ENCODE measurements around the gene NTMT2.

NTMT2 gene

DNA sequence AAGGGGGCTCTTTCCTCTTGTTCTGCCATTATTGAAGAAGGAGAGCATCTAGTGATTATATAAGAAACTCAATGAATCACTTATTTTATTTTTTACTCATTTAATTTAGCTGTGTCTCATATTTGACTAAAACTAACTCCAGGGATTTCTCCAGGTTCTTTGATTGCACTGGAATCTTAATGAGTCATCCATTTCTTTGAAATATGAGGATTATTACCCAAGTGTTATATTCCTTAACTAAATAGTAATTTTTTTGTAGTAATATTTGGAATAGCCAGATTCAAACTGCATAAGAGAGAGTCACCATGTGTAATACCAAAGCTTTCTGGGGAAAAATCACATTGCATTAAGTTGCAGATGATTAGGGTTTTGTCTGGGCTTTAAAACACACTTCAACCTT lies 59.5 kb downstream of the NTMT2 start:
- DNase-seq, result no peak
- Histone ChIP-seq H3K27ac (no peak overlapping the region), H3K36me3 (no peaks in the 10 kb centered on the region), H3K9me3 (ENCODE audit: severe bottlenecking) (no peaks in the 10 kb centered on the region), H3K27me3 (ENCODE audit: insufficient read depth, low read depth, severe bottlenecking) (no peaks in the 10 kb centered on the region), H3K4me3 (ENCODE audit: low read depth, low read length) (no peak overlapping the region)
- TF ChIP-seq, protein P1, sequence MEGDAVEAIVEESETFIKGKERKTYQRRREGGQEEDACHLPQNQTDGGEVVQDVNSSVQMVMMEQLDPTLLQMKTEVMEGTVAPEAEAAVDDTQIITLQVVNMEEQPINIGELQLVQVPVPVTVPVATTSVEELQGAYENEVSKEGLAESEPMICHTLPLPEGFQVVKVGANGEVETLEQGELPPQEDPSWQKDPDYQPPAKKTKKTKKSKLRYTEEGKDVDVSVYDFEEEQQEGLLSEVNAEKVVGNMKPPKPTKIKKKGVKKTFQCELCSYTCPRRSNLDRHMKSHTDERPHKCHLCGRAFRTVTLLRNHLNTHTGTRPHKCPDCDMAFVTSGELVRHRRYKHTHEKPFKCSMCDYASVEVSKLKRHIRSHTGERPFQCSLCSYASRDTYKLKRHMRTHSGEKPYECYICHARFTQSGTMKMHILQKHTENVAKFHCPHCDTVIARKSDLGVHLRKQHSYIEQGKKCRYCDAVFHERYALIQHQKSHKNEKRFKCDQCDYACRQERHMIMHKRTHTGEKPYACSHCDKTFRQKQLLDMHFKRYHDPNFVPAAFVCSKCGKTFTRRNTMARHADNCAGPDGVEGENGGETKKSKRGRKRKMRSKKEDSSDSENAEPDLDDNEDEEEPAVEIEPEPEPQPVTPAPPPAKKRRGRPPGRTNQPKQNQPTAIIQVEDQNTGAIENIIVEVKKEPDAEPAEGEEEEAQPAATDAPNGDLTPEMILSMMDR (IDR thresholded peaks at IDR 0.05; ENCODE audit: low read depth, low read length), result no peak

DNA sequence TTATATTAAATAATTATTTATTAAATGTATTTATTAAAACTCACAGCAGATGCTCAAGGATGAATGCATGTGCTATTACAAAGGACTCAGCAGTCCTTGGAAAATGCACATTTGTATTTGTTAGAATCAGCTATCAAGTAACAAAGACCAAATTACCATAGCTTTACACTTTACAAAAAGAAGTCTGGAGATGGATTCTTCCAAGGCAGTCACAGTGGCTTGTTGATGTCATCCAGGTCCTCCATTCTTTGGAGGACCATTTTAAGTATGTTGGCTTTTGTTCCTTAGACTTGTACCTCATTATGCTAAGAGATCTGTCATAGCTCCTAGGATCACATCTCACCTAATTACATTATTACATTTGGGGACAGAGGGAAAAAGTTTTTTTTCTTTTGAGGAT lies 63.4 kb downstream of the NTMT2 start:
- TF ChIP-seq, protein P1 (IDR thresholded peaks at IDR 0.05; ENCODE audit: low read depth, low read length), result no peak
- H3K27me3 ChIP-seq (ENCODE audit: insufficient read depth, low read depth, severe bottlenecking), result no peaks in the 10 kb centered on the region
- H3K4me3 ChIP-seq (ENCODE audit: low read depth, low read length), result no peak overlapping the region
- no peaks in the 10 kb centered on the region for H3K9me3 ChIP-seq (ENCODE audit: severe bottlenecking)
- no peaks in the 10 kb centered on the region for H3K36me3 ChIP-seq
- DNase-seq, result no peak
- H3K27ac ChIP-seq, result no peak overlapping the region

DNA sequence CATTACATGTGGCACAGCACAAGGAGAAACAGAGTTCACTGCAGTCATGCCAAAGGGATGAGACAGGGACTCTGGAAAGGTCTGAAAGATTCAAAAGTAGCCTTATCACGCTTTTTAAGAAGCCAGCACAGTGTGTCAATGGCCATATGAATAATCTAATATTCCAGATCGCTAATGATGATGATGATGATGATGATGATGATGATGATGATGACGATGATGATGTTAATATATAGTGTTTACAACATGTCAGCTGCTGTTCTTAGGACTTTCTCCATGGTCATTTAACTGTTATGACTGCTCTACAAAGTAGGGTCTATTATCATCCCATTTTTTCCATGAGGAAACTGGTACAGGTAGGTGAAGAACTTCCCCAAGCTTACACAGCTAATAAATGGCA lies 64.4 kb downstream of the NTMT2 start:
- no peaks in the 10 kb centered on the region for H3K9me3 ChIP-seq (ENCODE audit: severe bottlenecking)
- no peaks in the 10 kb centered on the region for H3K27me3 ChIP-seq (ENCODE audit: insufficient read depth, low read depth, severe bottlenecking)
- no peak overlapping the region for H3K4me3 ChIP-seq (ENCODE audit: low read depth, low read length)
- no peak overlapping the region for H3K27ac ChIP-seq
- H3K36me3 ChIP-seq, result no peaks in the 10 kb centered on the region
- TF ChIP-seq, protein P1 (IDR thresholded peaks at IDR 0.05; ENCODE audit: low read depth, low read length), result no peak
- no peak for DNase-seq

DNA sequence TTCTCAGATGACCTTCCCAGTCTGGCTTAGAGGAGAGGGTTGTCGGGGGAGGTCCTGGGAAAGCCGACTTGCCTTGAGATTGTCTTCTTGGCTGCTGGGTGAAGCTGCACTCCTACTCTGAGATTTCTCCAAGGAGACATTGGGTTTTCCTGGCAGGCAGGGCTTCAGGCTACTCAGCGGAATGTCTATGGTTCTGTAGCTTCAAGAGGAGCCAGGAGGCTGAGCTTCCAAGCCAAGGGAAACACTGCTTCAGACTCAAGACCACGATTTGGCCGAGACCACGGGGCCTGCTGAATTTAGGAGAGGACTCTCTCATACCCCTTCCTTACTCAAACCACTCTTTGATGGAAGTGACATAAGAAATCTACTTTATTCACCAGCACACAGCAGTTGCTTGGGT lies 67.8 kb downstream of the NTMT2 start:
- no peak overlapping the region for H3K4me3 ChIP-seq (ENCODE audit: low read depth, low read length)

DNA sequence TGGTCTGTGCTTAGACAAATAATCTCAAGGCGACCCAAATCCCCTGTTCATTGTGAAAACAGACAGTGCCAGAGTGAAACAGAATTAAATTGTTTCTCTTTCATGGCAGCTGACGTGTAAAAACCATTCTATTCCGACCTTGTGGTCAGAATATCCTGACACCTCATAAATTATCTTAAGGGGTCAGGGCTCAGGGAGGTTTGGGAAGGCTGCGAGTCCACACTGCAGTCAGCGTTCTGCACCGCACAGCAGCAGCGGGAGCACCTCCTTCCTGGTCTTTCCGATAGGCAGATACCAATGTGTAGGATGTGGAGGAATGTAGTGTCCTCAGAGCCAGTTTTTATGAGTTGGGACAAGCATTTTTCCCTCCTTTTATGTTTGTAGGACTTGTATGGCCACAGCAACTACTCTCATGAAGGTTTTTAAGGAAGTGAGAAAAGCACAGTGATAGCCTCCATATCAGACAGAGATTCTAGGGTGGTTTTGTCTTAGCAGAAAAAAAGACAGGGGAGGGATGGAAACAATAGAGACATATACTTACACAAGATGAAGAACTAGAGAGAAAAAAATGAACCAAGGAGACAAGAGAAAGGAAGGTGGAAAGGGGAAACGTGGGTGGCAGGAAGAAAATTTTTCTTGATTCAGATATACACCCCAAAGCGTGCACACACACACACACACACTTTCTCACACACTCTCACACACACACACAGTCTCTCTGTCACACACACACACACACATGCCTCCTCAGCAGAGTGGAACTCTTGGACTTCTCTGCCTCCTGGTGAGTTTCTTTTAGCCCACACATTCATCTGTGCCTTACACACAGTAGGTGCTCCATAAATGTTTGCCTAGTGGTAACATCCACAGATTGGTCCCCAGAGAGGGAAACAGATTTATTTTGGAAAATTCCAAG lies 68.6 kb downstream of the NTMT2 start:
- no peak overlapping the region for H3K27ac ChIP-seq
- TF ChIP-seq, protein P1 (IDR thresholded peaks at IDR 0.05; ENCODE audit: low read depth, low read length), result no peak
- DNase-seq, result no peak
- H3K4me3 ChIP-seq (ENCODE audit: low read depth, low read length), result no peak overlapping the region
- no peaks in the 10 kb centered on the region for H3K36me3 ChIP-seq
- no peaks in the 10 kb centered on the region for H3K9me3 ChIP-seq (ENCODE audit: severe bottlenecking)
- H3K27me3 ChIP-seq (ENCODE audit: insufficient read depth, low read depth, severe bottlenecking), result no peaks in the 10 kb centered on the region

More for the DNA sequence above, 67.8 kb downstream of the NTMT2 start:
- Histone ChIP-seq H3K9me3 (ENCODE audit: severe bottlenecking) (no peaks in the 10 kb centered on the region), H3K36me3 (no peaks in the 10 kb centered on the region), H3K27me3 (ENCODE audit: insufficient read depth, low read depth, severe bottlenecking) (no peaks in the 10 kb centered on the region), H3K27ac (no peak overlapping the region)
- TF ChIP-seq, protein P1 (IDR thresholded peaks at IDR 0.05; ENCODE audit: low read depth, low read length), result no peak
- no peak for DNase-seq
